Adrenal gland (tissue), 5 donors: ENCODE results near the gene RUNX3.
"Not testable (repeated sequence)": the region's sequence is repeated elsewhere in the genome, so short reads cannot be mapped to it uniquely, and the experiment has no call there.

ENCODE experiments used
- POLR2A ChIP-seq, 2 donors: fragments of 450-650 bp; IDR thresholded peaks; one replicate each; pipeline ENCODE4 v1.6.1; 2017; ENCODE audit warnings: antibody characterized with exemption in 2 of 2, mild to moderate bottlenecking in 2 of 2, moderate library complexity in 1 of 2
- TF ChIP-seq, protein P1 (sequence below), 6 experiments: fragments of 450-650 bp in 4 of 6; fragments of 200-600 bp in 2 of 6; sonication (generic) in 1 of 6; IDR thresholded peaks; 1 replicate in 5 of 6; 2 replicates in 1 of 6; pipeline versions ENCODE4 v1.5.1 to v1.8.0; 2016 to 2021; ENCODE audit warnings: antibody characterized with exemption in 6 of 6, mild to moderate bottlenecking in 2 of 6, moderate library complexity in 1 of 6
- donor health status: DM: no; HTN: no; CAD: no.

GRCh38 chr1:24907587-24908294, 22.3 kb downstream of the RUNX3 start:
- not testable (repeated sequence) for TF ChIP-seq POLR2A (IDR thresholded peaks at IDR 0.05)
- TF ChIP-seq, protein P1, sequence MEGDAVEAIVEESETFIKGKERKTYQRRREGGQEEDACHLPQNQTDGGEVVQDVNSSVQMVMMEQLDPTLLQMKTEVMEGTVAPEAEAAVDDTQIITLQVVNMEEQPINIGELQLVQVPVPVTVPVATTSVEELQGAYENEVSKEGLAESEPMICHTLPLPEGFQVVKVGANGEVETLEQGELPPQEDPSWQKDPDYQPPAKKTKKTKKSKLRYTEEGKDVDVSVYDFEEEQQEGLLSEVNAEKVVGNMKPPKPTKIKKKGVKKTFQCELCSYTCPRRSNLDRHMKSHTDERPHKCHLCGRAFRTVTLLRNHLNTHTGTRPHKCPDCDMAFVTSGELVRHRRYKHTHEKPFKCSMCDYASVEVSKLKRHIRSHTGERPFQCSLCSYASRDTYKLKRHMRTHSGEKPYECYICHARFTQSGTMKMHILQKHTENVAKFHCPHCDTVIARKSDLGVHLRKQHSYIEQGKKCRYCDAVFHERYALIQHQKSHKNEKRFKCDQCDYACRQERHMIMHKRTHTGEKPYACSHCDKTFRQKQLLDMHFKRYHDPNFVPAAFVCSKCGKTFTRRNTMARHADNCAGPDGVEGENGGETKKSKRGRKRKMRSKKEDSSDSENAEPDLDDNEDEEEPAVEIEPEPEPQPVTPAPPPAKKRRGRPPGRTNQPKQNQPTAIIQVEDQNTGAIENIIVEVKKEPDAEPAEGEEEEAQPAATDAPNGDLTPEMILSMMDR (IDR thresholded peaks at IDR 0.05), result not testable (repeated sequence)
